HFFc6 (cell line): Measurements from ENCODE around the gene SOBP. TPM values are rescaled to one million over a fixed set of nuclear protein-coding genes. Genes with fewer than 3 reads are reported as not detected.

ENCODE experiments used
- DNase-seq: peaks from one replicate; pipeline ENCODE4 v3.0.0-alpha.2; 2018
- H3K27ac Mint-ChIP-seq: 2 replicates; pipeline ENCODE4 v1.8.0; 2020; ENCODE audit warnings: mild to moderate bottlenecking, mixed read lengths
- H3K27me3 Mint-ChIP-seq: 2 replicates; pipeline ENCODE4 v1.8.0; 2021; ENCODE audit warnings: mild to moderate bottlenecking, moderate library complexity, mixed read lengths; ENCODE audit not compliant: insufficient read depth
- H3K36me3 Mint-ChIP-seq: 2 replicates; pipeline ENCODE4 v1.8.0; 2021; ENCODE audit warnings: low read depth, mixed read lengths
- H3K4me1 Mint-ChIP-seq: 2 replicates; pipeline ENCODE4 v1.8.0; 2020; ENCODE audit warnings: low read depth, mixed read lengths
- H3K4me3 Mint-ChIP-seq: 2 replicates; pipeline ENCODE4 v1.8.0; 2020; ENCODE audit warnings: mild to moderate bottlenecking, moderate library complexity, mixed read lengths
- H3K9me3 Mint-ChIP-seq: 2 replicates; pipeline ENCODE4 v1.8.0; 2020; ENCODE audit warnings: mild to moderate bottlenecking, mixed read lengths
- CTCF ChIP-seq: fragments of 200-600 bp; sonication (generic); IDR thresholded peaks from 2 replicates; pipeline ENCODE4 v1.5.0; 2021; ENCODE audit warnings: antibody characterized with exemption, mild to moderate bottlenecking
- total RNA-seq, 6 experiments: library from RNA; stranded (reverse); fragmentation: NEBNext Ultra II Directional; extraction: Animal tissue kit (Norgen Biotek cat#: 25700); gene quantifications; 2 replicates in 1 of 6; 3 replicates in 5 of 6; pipeline ENCODE4 v1.2.3, GENCODE V29; 2021

Gene SOBP
- total RNA-seq, 6 experiments from 2014 or later = 0.09 to 0.50 (median 0.15) TPM; not detected in 1

- DNase-seq = no peak
- H3K9me3 Mint-ChIP-seq = no peaks in the 10 kb centered on the region
These were observed 1.3 kb downstream of the SOBP start for GRCh38 chr6:107491138-107491609.

DNA sequence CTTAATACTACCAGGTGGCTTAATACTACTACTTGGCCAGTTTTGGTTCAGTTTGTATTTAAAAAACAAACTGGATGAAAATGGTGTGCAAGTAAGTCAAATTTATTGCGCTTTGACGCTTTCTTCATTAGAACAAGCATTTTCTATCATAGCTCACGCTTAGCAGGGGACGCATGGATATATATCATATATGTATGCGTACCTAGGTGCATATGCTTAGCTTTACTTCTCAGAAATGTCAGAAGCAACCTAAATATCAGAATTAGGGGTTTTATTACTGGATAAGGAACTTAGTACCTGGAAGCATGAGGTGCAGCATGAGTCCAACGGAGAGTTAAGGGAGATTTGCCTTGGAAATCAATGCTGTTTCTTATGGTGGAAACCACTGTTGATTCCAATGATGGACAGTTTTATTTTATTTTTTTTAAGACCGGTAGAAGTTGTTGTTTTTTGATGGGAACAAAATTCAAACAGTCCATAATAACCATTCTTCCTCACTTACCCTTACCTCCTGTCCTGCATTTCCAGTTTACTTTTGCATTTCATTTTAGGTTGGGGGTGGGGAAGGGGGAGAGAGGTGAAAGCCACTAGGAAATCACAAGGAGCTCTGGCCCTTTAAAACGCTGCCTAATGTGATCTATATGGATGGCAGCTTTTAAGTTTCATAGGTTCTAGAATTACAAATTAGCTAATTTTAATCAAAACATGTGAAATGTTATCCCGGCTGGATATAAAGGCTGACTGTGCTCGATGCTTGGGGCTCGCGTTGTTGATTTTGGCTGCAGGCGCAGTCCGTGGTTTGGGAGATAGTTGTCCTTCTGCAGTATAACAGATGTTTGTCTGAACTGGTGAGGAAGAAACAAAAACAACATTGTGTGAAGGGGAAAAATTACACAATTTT, 2.1 kb downstream of the SOBP start:
- Mint-ChIP-seq H3K27ac (no peak overlapping the region), H3K36me3 (no peaks in the 10 kb centered on the region), H3K9me3 (no peaks in the 10 kb centered on the region), H3K4me1 (peaks cover 14% of the 10 kb centered on the region), H3K27me3 (peaks cover 29% of the 10 kb centered on the region), H3K4me3 (0 out of 2 replicates have a peak overlapping the region, but pooled peaks have one; percentile 86)
- DNase-seq = no peak
- no peak for TF ChIP-seq CTCF

More at GRCh38 chr6:107491138-107491609, 1.3 kb downstream of the SOBP start:
- H3K36me3 Mint-ChIP-seq = no peaks in the 10 kb centered on the region
- peak overlapping the region; percentile 86 for H3K4me3 Mint-ChIP-seq
- H3K27me3 Mint-ChIP-seq = peaks cover 36% of the 10 kb centered on the region
- peaks cover 14% of the 10 kb centered on the region for H3K4me1 Mint-ChIP-seq
- TF ChIP-seq CTCF = no peak
- no peak overlapping the region for H3K27ac Mint-ChIP-seq

DNA sequence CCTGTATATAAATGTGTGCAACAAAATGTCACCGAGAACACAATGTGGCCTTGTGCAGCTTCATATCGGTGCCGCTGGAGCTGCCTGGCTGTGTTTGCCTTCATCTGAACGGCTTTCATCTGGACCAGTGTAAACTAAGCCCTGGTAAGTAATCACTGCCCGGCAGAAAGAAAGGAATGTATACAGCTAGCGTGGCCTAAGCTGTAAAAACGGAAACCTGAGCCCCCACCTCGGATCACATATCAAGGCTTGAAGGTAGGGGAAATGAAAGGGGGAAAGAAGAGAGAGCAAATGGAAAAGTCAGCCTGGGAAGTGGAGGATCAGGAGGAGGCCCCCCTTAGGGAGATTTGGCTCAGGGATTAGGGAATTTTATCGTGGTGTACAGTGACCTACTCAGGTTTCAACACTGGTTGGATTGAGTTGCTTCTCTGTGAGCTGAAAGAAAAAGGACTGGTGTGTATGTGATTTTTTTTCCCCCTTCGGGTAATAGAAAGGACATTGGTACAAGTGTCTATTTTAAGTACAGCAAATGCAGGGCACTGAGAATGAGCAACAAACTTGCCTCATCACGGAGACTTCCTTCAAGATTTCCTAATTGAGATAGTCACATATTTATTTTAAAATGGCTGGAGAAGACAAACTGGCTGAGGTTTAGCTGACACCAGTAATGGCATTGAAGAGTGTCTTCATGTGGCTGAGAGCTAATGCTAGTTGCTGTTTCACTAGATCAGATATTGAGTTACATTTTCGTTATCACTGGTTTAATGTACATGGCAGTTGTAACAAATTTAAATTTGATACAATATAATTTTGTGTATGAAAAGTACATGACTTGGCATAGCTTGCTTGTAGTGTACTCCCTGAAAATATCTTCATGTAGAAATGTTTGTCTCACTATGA, 3.5 kb downstream of the SOBP start:
- H3K27me3 Mint-ChIP-seq = peaks cover 19% of the 10 kb centered on the region
- no peak overlapping the region for H3K27ac Mint-ChIP-seq
- H3K4me3 Mint-ChIP-seq = no peak overlapping the region
- no peak for TF ChIP-seq CTCF
- no peaks in the 10 kb centered on the region for H3K36me3 Mint-ChIP-seq
- H3K4me1 Mint-ChIP-seq = peaks cover 13% of the 10 kb centered on the region
- no peak for DNase-seq
- H3K9me3 Mint-ChIP-seq = no peaks in the 10 kb centered on the region

DNA sequence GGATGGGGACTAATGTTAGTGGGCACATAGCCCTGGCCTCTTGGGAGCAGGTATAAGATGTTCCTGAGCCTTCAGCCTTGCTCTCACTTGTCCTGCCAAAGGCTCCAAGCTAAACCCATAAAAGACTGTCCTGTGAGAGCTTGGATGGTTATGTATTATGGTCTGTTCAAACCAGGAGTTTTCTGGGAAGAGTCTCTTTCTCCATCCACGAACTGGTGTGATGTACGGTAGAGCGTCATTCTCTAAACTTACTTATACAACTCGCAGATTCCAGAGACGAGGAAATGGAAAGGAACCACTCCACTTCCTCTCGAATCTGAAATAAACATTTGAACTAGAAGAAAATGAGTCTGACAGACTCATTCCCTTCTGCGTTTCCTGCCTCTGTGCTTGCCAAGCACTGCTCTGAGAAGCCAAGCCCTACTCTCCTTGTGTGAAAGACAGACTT, 5.3 kb downstream of the SOBP start:
- Mint-ChIP-seq H3K4me3 (no peak overlapping the region), H3K27ac (no peak overlapping the region), H3K9me3 (no peaks in the 10 kb centered on the region), H3K4me1 (0 out of 2 replicates have a peak, but pooled peaks cover 6% of the 10 kb centered on the region), H3K36me3 (no peaks in the 10 kb centered on the region), H3K27me3 (peaks cover 11% of the 10 kb centered on the region; the same call in 1 of the 2 replicates)
- no peak for DNase-seq
- no peak for TF ChIP-seq CTCF

- H3K27me3 Mint-ChIP-seq = peaks cover 7% of the 10 kb centered on the region; the same call in 1 of the 2 replicates
- DNase-seq = no peak
- H3K9me3 Mint-ChIP-seq = no peaks in the 10 kb centered on the region
- no peaks in the 10 kb centered on the region for H3K4me1 Mint-ChIP-seq
- no peak overlapping the region for H3K27ac Mint-ChIP-seq
- no peak for TF ChIP-seq CTCF
- no peaks in the 10 kb centered on the region for H3K36me3 Mint-ChIP-seq
- no peak overlapping the region for H3K4me3 Mint-ChIP-seq
These were observed 6.1 kb downstream of the SOBP start for GRCh38 chr6:107495971-107496370.
